HepG2 (cell line): ENCODE measurements around the gene TPSD1. TPM values are rescaled to one million over a fixed set of nuclear protein-coding genes. Genes with fewer than 3 reads are reported as not detected.

Source experiments
- ATAC-seq: fragments of 200-7000 bp; cut with Tn5 transposase; 3 replicates; pipeline ENCODE4 v1.9.1; 2020; ENCODE audit warnings: mild to moderate bottlenecking, moderate library complexity
- BruUV-seq: library from RNA; stranded (reverse); fragments of 400-500 nt; replicated peaks from 2 replicates; lab custom pipeline; 2021; lab: Mats Ljungman, UMichigan
- CTCF ChIA-PET: fragments of 300-600 bp; formaldehyde crosslinking; extraction: SDS; loops from one replicate; lab custom pipeline; 2021; ENCODE audit warnings: low total read pairs, inconsistent platforms, low intra/inter-chr PET ratio; lab: Yijun Ruan, JAX
- POLR2A ChIA-PET: fragments of 350-600 bp; sonication (Branson Sonifier 250); formaldehyde crosslinking; loops from one replicate; lab custom pipeline; 2020; ENCODE audit warnings: antibody characterized with exemption, inconsistent platforms; lab: Yijun Ruan, JAX
- DNase-seq: peaks from one replicate; pipeline ENCODE4 v3.0.0-alpha.2; 2015; ENCODE audit warnings: low spot score
- FAIRE-seq: peaks from 3 replicates; lab custom pipeline; 2011; peaks lifted over from hg19 to GRCh38; lab: Jason Lieb, UNC
- H2AFZ ChIP-seq: one replicate; pipeline ENCODE4 v1.6.1; 2011; ENCODE audit warnings: low read length, inconsistent platforms
- H3K27ac ChIP-seq: fragments of 300-600 bp; 3 replicates; pipeline ENCODE4 v1.8.0; 2011; ENCODE audit warnings: mixed run types, mild to moderate bottlenecking, mixed read lengths, low read length, inconsistent platforms; ENCODE audit not compliant: insufficient read depth; ENCODE audit errors: extremely low read length
- H3K27me3 ChIP-seq, 2 experiments: fragments of 200-600 bp in 1 of 2; 2 replicates in 1 of 2; 3 replicates in 1 of 2; pipeline versions ENCODE4 v1.6.0 to v1.8.0; 2011; ENCODE audit warnings: low read length in 2 of 2, mild to moderate bottlenecking in 2 of 2, moderate library complexity in 2 of 2, inconsistent platforms in 1 of 2; ENCODE audit not compliant: insufficient read depth in 2 of 2, control insufficient read depth in 1 of 2
- H3K36me3 ChIP-seq, 2 experiments: fragments of 200-600 bp in 1 of 2; replicated peaks in 1 of 2; 2 replicates in 1 of 2; 3 replicates in 1 of 2; pipeline versions ENCODE4 v1.5.1 to v1.8.0; 2011; ENCODE audit warnings: low read length in 2 of 2, inconsistent platforms in 1 of 2; ENCODE audit not compliant: insufficient read depth in 2 of 2, control insufficient read depth in 1 of 2
- H3K4me1 ChIP-seq: 2 replicates; pipeline ENCODE4 v1.5.1; 2012; ENCODE audit warnings: low read length, inconsistent platforms; ENCODE audit not compliant: insufficient read depth
- H3K4me2 ChIP-seq: 2 replicates; pipeline ENCODE4 v1.6.0; 2011; ENCODE audit warnings: low read depth, low read length, inconsistent platforms
- H3K4me3 ChIP-seq, 3 experiments: fragments of 200-600 bp in 1 of 3; sonication (generic), shearing (Covaris generic) in 1 of 3; replicated peaks in 1 of 3; 2 replicates each; pipeline ENCODE4 v1.5.1; 2011 to 2016; ENCODE audit warnings: low read length in 3 of 3, inconsistent platforms in 2 of 3, low read depth in 2 of 3, mild to moderate bottlenecking in 2 of 3, control low read depth in 1 of 3, mixed read lengths in 1 of 3; ENCODE audit not compliant: insufficient read depth in 1 of 3
- H3K79me2 ChIP-seq: one replicate; pipeline ENCODE4 v1.6.1; 2011; ENCODE audit warnings: low read length, inconsistent platforms; ENCODE audit not compliant: insufficient read depth
- H3K9ac ChIP-seq: 2 replicates; pipeline ENCODE4 v1.6.0; 2011; ENCODE audit warnings: mild to moderate bottlenecking, low read depth, low read length, inconsistent platforms; ENCODE audit not compliant: insufficient read depth
- H3K9me3 ChIP-seq: 2 replicates; pipeline ENCODE4 v1.5.1; 2012; ENCODE audit warnings: mild to moderate bottlenecking, low read length
- H4K20me1 ChIP-seq: 2 replicates; pipeline ENCODE4 v1.6.0; 2011; ENCODE audit warnings: inconsistent platforms, mild to moderate bottlenecking, low read length, moderate library complexity; ENCODE audit not compliant: insufficient read depth
- CHD2 ChIP-seq: IDR thresholded peaks from 2 replicates; pipeline ENCODE4 v1.6.1; 2011; ENCODE audit warnings: low read depth, low read length, improper control_type of control experiment
- FOSL2 ChIP-seq: sonication (generic); formaldehyde crosslinking; IDR thresholded peaks from 2 replicates; pipeline ENCODE4 v1.4.0; 2020; ENCODE audit warnings: missing genetic modification reagents
- FOXA1 ChIP-seq, 2 experiments: fragments of 450-650 bp in 1 of 2; sonication (generic) in 1 of 2; formaldehyde crosslinking in 1 of 2; IDR thresholded peaks; 2 replicates each; pipeline versions ENCODE4 v1.4.0 to v1.6.1; 2016 to 2020; ENCODE audit warnings: missing genetic modification reagents in 1 of 2
- FOXK2 ChIP-seq: fragments of 450-650 bp; IDR thresholded peaks from 2 replicates; pipeline ENCODE4 v1.6.1; 2016
- MBD4 ChIP-seq: IDR thresholded peaks from 2 replicates; pipeline ENCODE4 v1.6.1; 2012; ENCODE audit warnings: low read length, inconsistent platforms, borderline replicate concordance
- NR3C1 ChIP-seq: sonication (generic); formaldehyde crosslinking; IDR thresholded peaks from 2 replicates; pipeline ENCODE4 v1.4.0; 2020; ENCODE audit warnings: missing genetic modification reagents
- POGZ ChIP-seq: sonication (generic); formaldehyde crosslinking; IDR thresholded peaks from 2 replicates; pipeline ENCODE4 v1.4.0; 2020; ENCODE audit warnings: mild to moderate bottlenecking, missing genetic modification reagents
- POLR2AphosphoS5 ChIP-seq: IDR thresholded peaks from 2 replicates; pipeline ENCODE4 v1.6.1; 2012; ENCODE audit warnings: low read depth, low read length
- TAF15 ChIP-seq: fragments of 200-400 bp; formaldehyde crosslinking; IDR thresholded peaks from one replicate; pipeline ENCODE4 v1.6.1; 2018; ENCODE audit warnings: mild to moderate bottlenecking, low read depth, low read length; ENCODE audit not compliant: poor library complexity, severe bottlenecking
- ZNF224 ChIP-seq: sonication (generic); formaldehyde crosslinking; IDR thresholded peaks from 2 replicates; pipeline ENCODE4 v1.5.0; 2020; ENCODE audit warnings: mild to moderate bottlenecking, missing genetic modification reagents
- ZNF552 ChIP-seq: sonication (generic); formaldehyde crosslinking; IDR thresholded peaks from 2 replicates; pipeline ENCODE4 v1.9.0; 2022; ENCODE audit warnings: missing genetic modification reagents, mild to moderate bottlenecking, borderline replicate concordance
- ZNF674 ChIP-seq: sonication (generic); formaldehyde crosslinking; IDR thresholded peaks from 2 replicates; pipeline ENCODE4 v1.5.0; 2020; ENCODE audit warnings: low read depth, mild to moderate bottlenecking, missing genetic modification reagents
- ZNF816 ChIP-seq: sonication (generic); formaldehyde crosslinking; IDR thresholded peaks from 2 replicates; pipeline ENCODE4 v1.8.0; 2022; ENCODE audit warnings: missing genetic modification reagents, mild to moderate bottlenecking, borderline replicate concordance
- WGBS: methylation state at CpG from one replicate; pipeline ENCODE4 v1.1.6; 2017; ENCODE audit warnings: low lambda C conversion rate; 5-methylcytosine and 5-hydroxymethylcytosine counted together
- in situ Hi-C: cut with HindIII; loops from 2 replicates; pipeline ENCODE4 v1.10.0; 2017; ENCODE audit warnings: low pct_unique_long_range_greater_than_20kb; ENCODE audit not compliant: extremely low pct_ligation_motif_present
- intact Hi-C: fragments of 100-400 bp; cut with micrococcal nuclease; formaldehyde crosslinking; loops from one replicate; pipeline ENCODE4 v1.10.0; 2022; ENCODE audit not compliant: unreplicated experiment
- polyA plus RNA-seq, 8 experiments: library from polyadenylated mRNA; depleted of rRNA in 3 of 8; stranded (reverse) in 7 of 8; unstranded in 1 of 8; fragments of >200 nt; fragmentation: Illumina TruSeq in 4 of 8; extraction: Trizol in 4 of 8; gene quantifications; 2 replicates each; pipeline versions ENCODE4 v1.2.1 to v1.2.3, GENCODE V29; 2011 to 2016; ENCODE audit warnings: low read depth in 4 of 8, missing spikeins in 1 of 8, mixed read lengths in 1 of 8; ENCODE audit not compliant: insufficient read depth in 1 of 8
- total RNA-seq, 5 experiments: library from RNA; depleted of rRNA; stranded (reverse); fragments of >200 nt; fragmentation: Illumina TruSeq; extraction: Trizol; gene quantifications; 2 replicates each; pipeline ENCODE4 v1.2.3, GENCODE V29; 2016; ENCODE audit warnings: low read depth in 1 of 5
- TF ChIP-seq, protein P1 (sequence below): sonication (generic); formaldehyde crosslinking; IDR thresholded peaks from 2 replicates; pipeline ENCODE4 v1.4.0; 2020; ENCODE audit warnings: missing genetic modification reagents; ENCODE audit errors: not compliant biosample characterization
- TF ChIP-seq, protein P2 (sequence below): sonication (generic); formaldehyde crosslinking; IDR thresholded peaks from 2 replicates; pipeline ENCODE4 v1.5.0; 2020; ENCODE audit warnings: missing genetic modification reagents, mild to moderate bottlenecking, borderline replicate concordance

Gene TPSD1
- total and polyA plus RNA-seq, 2 of the 13 experiments (the other 11 are each of a cell fraction or from before 2014, with no cell fraction given) = not detected

- H3K4me1 ChIP-seq = no peaks in the 10 kb centered on the region
- ATAC-seq (no peak), FAIRE-seq (no peak), DNase-seq (no peak)
- CTCF ChIA-PET = no interaction called here
- H3K4me2 ChIP-seq = no peak overlapping the region
- H4K20me1 ChIP-seq = no peaks in the 10 kb centered on the region
- no peak overlapping the region for H3K4me3 ChIP-seq
- TF ChIP-seq, protein P1, sequence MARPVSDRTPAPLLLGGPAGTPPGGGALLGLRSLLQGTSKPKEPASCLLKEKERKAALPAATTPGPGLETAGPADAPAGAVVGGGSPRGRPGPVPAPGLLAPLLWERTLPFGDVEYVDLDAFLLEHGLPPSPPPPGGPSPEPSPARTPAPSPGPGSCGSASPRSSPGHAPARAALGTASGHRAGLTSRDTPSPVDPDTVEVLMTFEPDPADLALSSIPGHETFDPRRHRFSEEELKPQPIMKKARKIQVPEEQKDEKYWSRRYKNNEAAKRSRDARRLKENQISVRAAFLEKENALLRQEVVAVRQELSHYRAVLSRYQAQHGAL (CRISPR knock-in tag) = no peak
- TF ChIP-seq FOSL2 = no peak
- no peak for TF ChIP-seq FOXK2
- no peak for TF ChIP-seq NR3C1 (CRISPR knock-in tag)
- TF ChIP-seq, protein P2, sequence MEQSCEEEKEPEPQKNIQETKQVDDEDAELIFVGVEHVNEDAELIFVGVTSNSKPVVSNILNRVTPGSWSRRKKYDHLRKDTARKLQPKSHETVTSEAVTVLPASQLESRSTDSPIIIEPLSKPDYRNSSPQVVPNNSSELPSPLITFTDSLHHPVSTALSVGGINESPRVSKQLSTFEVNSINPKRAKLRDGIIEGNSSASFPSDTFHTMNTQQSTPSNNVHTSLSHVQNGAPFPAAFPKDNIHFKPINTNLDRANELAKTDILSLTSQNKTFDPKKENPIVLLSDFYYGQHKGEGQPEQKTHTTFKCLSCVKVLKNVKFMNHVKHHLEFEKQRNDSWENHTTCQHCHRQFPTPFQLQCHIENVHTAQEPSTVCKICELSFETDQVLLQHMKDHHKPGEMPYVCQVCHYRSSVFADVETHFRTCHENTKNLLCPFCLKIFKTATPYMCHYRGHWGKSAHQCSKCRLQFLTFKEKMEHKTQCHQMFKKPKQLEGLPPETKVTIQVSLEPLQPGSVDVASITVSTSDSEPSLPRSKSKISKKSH (CRISPR knock-in tag) = no peak
- TF ChIP-seq TAF15 = no peak
- no peak for TF ChIP-seq ZNF224 (CRISPR knock-in tag)
- no peak for TF ChIP-seq ZNF816
- no peak for TF ChIP-seq FOXA1 (IDR thresholded peaks at IDR 0.05)
- no peak for TF ChIP-seq FOXA1 (CRISPR knock-in tag; IDR thresholded peaks at IDR 0.05)
- TF ChIP-seq POGZ (CRISPR knock-in tag) = no peak
- no peak for TF ChIP-seq ZNF552 (CRISPR knock-in tag)
- no peak for TF ChIP-seq CHD2
- no peak for TF ChIP-seq POLR2AphosphoS5
- TF ChIP-seq MBD4 = no peak
- TF ChIP-seq ZNF674 (CRISPR knock-in tag) = no peak
- in situ Hi-C loops (no loop called here), intact Hi-C loops (no loop called here)
- no peak overlapping the region for H3K27ac ChIP-seq
- no peaks in the 10 kb centered on the region for H3K36me3 ChIP-seq
- no peaks in the 10 kb centered on the region for H3K79me2 ChIP-seq
- peaks cover 39 to 87% of the 10 kb centered on the region in 2 experiments for H3K27me3 ChIP-seq
- H2AFZ ChIP-seq = no peak overlapping the region
- WGBS = 29% methylated on average over 4 of the region's 16 CpGs
- H3K9ac ChIP-seq = no peak overlapping the region
- POLR2A ChIA-PET = no interaction called here
- H3K9me3 ChIP-seq = no peaks in the 10 kb centered on the region
- no TSS peak for BruUV-seq
These were observed 25.6 kb downstream of the TPSD1 start for GRCh38 chr16:1281517-1281916.
